IMR-90 (cell line): ENCODE results near the gene SLC25A44.

Experiments used
- BHLHE40 ChIP-seq: fragments of 150-350 bp; IDR thresholded peaks from 2 replicates; pipeline ENCODE4 v1.6.1; 2016; ENCODE audit warnings: mild to moderate bottlenecking, low read depth, low read length
- CTCF ChIP-seq: conservative IDR thresholded peaks from 2 replicates; pipeline ENCODE4 v1.5.1; 2012; ENCODE audit warnings: mild to moderate bottlenecking, low read depth, low read length, improper control_type of control experiment
- MAZ ChIP-seq: IDR thresholded peaks from 2 replicates; pipeline ENCODE4 v1.6.1; 2012; ENCODE audit warnings: low read depth, mild to moderate bottlenecking, low read length, improper control_type of control experiment, moderate library complexity, borderline replicate concordance
- POLR2A ChIP-seq: IDR thresholded peaks from 2 replicates; pipeline ENCODE4 v1.6.1; 2012; ENCODE audit warnings: mild to moderate bottlenecking, low read depth, low read length
- RAD21 ChIP-seq: IDR thresholded peaks from 2 replicates; pipeline ENCODE4 v1.6.1; 2012; ENCODE audit warnings: low read length, improper control_type of control experiment

- no peak for TF ChIP-seq POLR2A
- TF ChIP-seq CTCF: no peak
- no peak for TF ChIP-seq BHLHE40
- TF ChIP-seq MAZ: no peak
- TF ChIP-seq RAD21: no peak
Observed at GRCh38 chr1:156162430-156163037, 31.4 kb upstream of the SLC25A44 start.
